ENCODE data around the gene SNX27. TPM values are rescaled to one million over a fixed set of nuclear protein-coding genes. Genes with fewer than 3 reads are reported as not detected.

Gene SNX27
- total and polyA plus RNA-seq, 11 donors = 9.6 to 39.4 (median 29.0) TPM

DNA sequence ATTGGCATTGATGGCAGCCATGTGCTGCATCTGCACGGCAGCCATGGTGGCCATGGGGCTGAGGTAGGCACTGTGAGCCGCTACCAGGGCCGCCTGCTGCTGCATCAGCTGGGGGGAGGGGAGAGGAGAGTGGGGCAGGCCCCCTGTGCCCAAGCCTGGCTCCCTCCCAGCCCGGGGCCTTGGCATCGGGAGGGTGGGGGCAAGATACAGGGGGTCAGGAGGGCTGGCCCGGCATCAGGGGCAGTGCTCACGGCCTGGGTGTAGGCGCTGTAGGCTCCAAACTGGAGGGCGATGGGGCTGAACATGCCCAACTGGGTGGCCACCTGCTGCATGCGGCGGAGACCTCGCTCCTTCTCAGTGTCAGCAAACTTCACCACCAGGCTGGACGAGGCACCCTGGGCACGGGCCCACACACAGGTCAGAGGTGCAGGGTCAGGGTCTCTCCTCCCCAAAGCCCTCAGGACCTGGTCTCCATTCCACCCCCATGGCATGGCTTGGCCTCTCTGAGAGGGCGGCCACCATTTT lies 95.8 kb downstream of the SNX27 start:
- no peaks in the 10 kb centered on the region for H3K4me1 ChIP-seq
- H3K27ac ChIP-seq = no peak overlapping the region
- ATAC-seq (no peak), DNase-seq (no peak)
- H3K4me3 ChIP-seq = no peak overlapping the region
- TF ChIP-seq, protein P1, sequence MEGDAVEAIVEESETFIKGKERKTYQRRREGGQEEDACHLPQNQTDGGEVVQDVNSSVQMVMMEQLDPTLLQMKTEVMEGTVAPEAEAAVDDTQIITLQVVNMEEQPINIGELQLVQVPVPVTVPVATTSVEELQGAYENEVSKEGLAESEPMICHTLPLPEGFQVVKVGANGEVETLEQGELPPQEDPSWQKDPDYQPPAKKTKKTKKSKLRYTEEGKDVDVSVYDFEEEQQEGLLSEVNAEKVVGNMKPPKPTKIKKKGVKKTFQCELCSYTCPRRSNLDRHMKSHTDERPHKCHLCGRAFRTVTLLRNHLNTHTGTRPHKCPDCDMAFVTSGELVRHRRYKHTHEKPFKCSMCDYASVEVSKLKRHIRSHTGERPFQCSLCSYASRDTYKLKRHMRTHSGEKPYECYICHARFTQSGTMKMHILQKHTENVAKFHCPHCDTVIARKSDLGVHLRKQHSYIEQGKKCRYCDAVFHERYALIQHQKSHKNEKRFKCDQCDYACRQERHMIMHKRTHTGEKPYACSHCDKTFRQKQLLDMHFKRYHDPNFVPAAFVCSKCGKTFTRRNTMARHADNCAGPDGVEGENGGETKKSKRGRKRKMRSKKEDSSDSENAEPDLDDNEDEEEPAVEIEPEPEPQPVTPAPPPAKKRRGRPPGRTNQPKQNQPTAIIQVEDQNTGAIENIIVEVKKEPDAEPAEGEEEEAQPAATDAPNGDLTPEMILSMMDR (IDR thresholded peaks at IDR 0.05) = no peak
- TF ChIP-seq POLR2A (IDR thresholded peaks at IDR 0.05) = no peak
- no peaks in the 10 kb centered on the region for H3K9me3 ChIP-seq
- intact Hi-C loops (cut with DNase I) = no loop called here
- WGBS, 4 donors = 90 to 94% (median 92%) methylated on average over 10 to 15 of the region's 15 CpGs
- H3K27me3 ChIP-seq = peaks cover 0 to 17% (median 0%) of the 10 kb centered on the region in 9 donors
- H3K36me3 ChIP-seq = no peaks in the 10 kb centered on the region

DNA sequence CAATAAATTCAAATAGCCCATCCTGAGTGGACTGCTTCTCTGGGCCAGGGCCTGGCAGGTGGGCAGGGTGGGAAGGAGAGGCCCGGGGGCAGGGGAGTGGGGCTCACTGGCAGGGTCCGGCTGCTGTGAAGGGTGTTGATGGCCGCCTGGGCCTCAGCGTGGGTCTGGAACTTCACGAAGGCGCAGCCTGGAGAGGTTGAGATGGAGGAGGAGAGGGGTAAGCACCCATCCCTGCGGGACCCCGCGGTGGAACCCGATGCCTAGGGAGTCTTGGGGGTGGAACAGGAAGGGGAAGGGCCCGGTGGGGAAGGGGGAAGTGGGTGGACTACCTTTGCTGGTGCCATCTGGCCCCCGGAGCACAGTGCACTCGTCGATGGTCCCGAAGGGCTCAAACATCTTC lies 97.0 kb downstream of the SNX27 start:
- ATAC-seq = no peak
- Histone ChIP-seq H3K36me3 (no peaks in the 10 kb centered on the region), H3K4me3 (no peak overlapping the region), H3K9me3 (no peaks in the 10 kb centered on the region), H3K27me3 (peaks cover 0 to 17% (median 0%) of the 10 kb centered on the region in 9 donors), H3K4me1 (no peaks in the 10 kb centered on the region), H3K27ac (no peak overlapping the region)
- WGBS, 4 donors = 69 to 84% (median 76%) methylated on average over 15 of the region's 15 CpGs
- no peak for DNase-seq
- intact Hi-C loops (cut with DNase I) = no loop called here
- TF ChIP-seq, protein P1 (IDR thresholded peaks at IDR 0.05) = no peak
- TF ChIP-seq POLR2A (IDR thresholded peaks at IDR 0.05) = no peak

DNA sequence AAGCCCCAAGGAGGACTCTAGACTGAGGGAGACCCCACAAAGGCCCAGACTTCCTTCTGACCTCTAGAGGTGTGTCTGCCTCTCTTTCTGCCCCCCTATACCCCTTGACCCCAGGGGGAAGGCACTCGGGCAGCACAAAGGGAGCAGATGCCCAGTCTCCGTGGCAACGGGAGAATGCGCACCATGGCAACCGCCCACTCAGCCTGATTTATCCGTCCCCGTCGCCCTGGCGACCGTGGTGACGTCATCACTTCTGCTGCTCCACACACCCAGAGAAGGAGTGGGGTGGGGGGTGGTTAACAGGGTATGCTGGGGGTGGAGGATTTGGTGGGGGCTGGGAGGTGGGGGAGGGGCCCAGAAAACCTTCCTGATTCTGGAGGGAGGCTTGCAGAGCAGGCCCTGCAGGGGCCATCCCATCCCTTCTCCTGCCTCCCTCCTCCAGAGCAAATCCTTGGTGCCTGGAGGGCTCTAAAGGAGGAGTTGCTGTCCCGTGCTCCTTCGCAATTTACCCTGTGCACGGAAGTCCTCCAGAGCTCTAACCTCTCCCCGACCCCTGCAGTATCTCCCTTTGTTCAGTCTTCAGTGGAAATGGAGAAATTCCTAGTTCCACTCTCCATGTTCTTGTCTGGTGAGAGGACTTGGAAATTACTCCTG lies 98.5 kb downstream of the SNX27 start:
- Histone ChIP-seq H3K27ac (no peak overlapping the region), H3K4me1 (no peaks in the 10 kb centered on the region), H3K27me3 (peaks cover 0 to 17% (median 1%) of the 10 kb centered on the region in 9 donors), H3K4me3 (no peak overlapping the region), H3K9me3 (no peaks in the 10 kb centered on the region), H3K36me3 (no peaks in the 10 kb centered on the region)
- DNase-seq (peak in 1 of 5 donors; percentile 51), ATAC-seq (no peak)
- TF ChIP-seq, protein P1 (IDR thresholded peaks at IDR 0.05) = no peak
- no peak for TF ChIP-seq POLR2A (IDR thresholded peaks at IDR 0.05)
- WGBS, 4 donors = 34 to 53% (median 40%) methylated on average over 15 of the region's 15 CpGs
- intact Hi-C loops (cut with DNase I) = no loop called here

DNA sequence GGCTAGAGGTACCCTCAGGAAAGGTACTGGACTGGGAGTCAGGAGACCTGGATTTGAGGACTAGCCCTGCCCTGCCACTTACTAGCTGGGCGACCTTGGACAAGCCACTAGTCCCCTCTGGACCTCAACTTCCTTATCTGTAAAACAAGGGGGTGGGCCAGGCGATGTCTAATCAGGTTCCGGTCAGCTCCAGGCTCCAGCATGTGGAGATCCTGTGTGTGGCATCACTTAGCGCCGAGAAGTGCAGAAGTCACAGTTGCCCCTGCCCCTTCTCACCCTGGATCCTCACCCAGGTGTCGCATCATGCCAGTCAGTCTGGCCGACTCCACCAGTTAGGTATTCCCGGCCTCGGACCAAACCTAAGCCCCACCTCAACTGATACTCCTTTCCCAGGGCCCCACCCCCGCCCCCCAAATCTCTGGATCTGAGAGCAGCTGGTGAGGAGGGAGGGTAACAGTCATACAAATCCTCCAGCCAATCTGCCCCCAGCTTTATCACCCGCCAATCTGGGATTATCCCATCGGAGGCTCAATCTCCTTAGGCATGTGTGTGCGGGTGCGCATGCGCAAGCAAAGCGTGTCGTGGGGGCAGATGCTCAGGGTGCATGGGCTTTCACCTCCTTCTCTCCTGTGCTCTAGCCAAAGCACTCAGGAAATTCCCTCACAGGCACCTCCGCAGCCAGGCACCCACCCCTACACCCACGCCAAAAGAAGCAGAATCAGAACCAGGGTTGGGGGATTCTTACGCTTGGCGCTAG lies 99.4 kb downstream of the SNX27 start:
- Histone ChIP-seq H3K4me3 (no peak overlapping the region), H3K9me3 (no peaks in the 10 kb centered on the region), H3K4me1 (peaks cover 0 to 2% (median 0%) of the 10 kb centered on the region in 12 donors), H3K27ac (no peak overlapping the region), H3K36me3 (no peaks in the 10 kb centered on the region), H3K27me3 (peaks cover 0 to 23% (median 6%) of the 10 kb centered on the region in 9 donors)
- whole genome bisulfite sequencing, 4 donors = 70 to 77% (median 75%) methylated on average over 20 to 21 of the region's 21 CpGs
- intact Hi-C loops (cut with DNase I) = no loop called here
- no peak for TF ChIP-seq POLR2A (IDR thresholded peaks at IDR 0.05)
- TF ChIP-seq, protein P1 (IDR thresholded peaks at IDR 0.05) = no peak
- ATAC-seq (no peak), DNase-seq (no peak)

Measured in heart left ventricle (tissue), 16 donors.